ENCODE results near the gene PDE6G. TPM values are rescaled to one million over a fixed set of nuclear protein-coding genes. Genes with fewer than 3 reads are reported as not detected.

PDE6G gene
- total RNA-seq, 3 donors from 2014 or later: 0.35 TPM; not detected in 2

GRCh38 chr17:81608082-81608481 lies 48.3 kb downstream of the PDE6G start:
- Mint-ChIP-seq H3K36me3 (ENCODE audit: insufficient read depth) (peaks cover 34% of the 10 kb centered on the region), H3K4me1 (ENCODE audit: low read depth) (peaks cover 3% of the 10 kb centered on the region), H3K27me3 (ENCODE audit: low read depth) (no peaks in the 10 kb centered on the region), H3K4me3 (no peak overlapping the region), H3K9me3 (no peaks in the 10 kb centered on the region)
- ATAC-seq: peak in 1 of 2 donors; percentile 25
- no peak for DNase-seq

GRCh38 chr17:81607431-81607830 lies 48.9 kb downstream of the PDE6G start:
- Mint-ChIP-seq H3K4me1 (ENCODE audit: low read depth) (peaks cover 3% of the 10 kb centered on the region), H3K36me3 (ENCODE audit: insufficient read depth) (peaks cover 31% of the 10 kb centered on the region), H3K9me3 (no peaks in the 10 kb centered on the region), H3K4me3 (no peak overlapping the region), H3K27me3 (ENCODE audit: low read depth) (no peaks in the 10 kb centered on the region)
- DNase-seq: no peak
- ATAC-seq: no peak

DNA sequence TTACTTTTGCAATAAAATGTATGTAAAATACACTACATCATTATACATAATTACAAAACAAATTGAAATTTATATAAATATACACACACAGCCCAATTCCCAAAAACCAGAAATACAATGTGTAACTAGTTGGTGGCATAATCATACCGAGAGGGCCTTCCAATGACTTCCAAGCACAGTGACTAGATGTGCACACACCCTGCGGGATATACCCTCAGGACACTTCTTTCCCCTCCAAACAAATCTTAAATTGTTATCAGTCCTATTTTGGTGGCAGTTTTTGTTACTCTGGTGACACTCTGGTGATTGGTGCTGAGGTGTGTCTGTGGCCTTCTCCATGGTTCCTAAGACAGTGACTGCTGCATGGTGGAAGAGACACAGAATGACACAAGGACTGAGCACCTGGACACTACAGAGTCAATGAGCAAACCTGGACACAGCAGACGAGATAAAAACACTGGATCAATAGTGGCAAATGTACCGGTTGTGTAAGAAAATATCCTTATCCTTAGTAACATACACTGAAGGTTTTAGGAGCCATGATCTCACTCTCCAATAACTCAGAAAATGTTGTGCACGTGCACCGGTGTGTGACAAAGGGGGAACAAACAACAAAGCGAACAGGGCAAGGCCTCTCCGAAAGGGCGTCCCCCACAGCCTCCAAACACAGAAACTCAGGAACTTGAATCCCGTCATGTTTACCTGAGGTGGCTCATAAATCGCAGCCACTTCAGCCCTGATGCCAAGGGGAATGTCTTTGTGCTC lies 52.3 kb downstream of the PDE6G start:
- Mint-ChIP-seq H3K9me3 (no peaks in the 10 kb centered on the region), H3K4me1 (ENCODE audit: low read depth) (peaks cover 2% of the 10 kb centered on the region), H3K4me3 (no peak overlapping the region), H3K27me3 (ENCODE audit: low read depth) (no peaks in the 10 kb centered on the region), H3K36me3 (ENCODE audit: insufficient read depth) (peaks cover 46% of the 10 kb centered on the region)
- no peak for DNase-seq
- no peak for ATAC-seq

DNA sequence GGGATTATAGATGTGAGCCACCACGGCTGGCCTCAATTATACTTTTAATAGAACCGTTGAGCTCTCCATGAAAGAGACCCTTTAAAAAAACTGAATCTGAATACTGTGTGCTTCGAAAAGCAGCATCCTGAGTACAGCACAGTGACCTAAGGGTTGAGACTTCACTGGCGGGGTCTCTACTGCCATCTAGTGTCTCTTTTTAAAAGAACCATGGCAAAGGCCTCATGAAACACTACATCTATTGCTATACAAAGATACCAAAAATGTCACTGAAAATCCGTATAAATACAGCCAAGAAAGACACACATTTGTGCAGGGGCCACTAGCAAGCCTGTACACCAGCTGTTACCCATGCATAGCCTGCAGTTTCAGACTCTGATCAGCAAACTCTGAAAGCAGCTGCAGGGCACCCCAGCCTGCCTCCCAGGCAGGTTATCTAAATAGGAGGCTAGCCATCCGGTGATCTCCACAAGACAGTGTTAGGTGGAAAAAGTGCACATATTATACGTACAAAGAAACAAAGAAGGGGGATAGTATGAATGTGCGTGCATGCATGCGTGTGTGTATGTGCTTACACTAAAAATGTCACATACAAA lies 54.7 kb downstream of the PDE6G start:
- ATAC-seq (peak; percentile 91 to 94), DNase-seq (peak; percentile 20)
- Mint-ChIP-seq H3K9me3 (no peaks in the 10 kb centered on the region), H3K27me3 (ENCODE audit: low read depth) (no peaks in the 10 kb centered on the region), H3K4me3 (no peak overlapping the region), H3K4me1 (ENCODE audit: low read depth) (peaks cover 9% of the 10 kb centered on the region), H3K36me3 (ENCODE audit: insufficient read depth) (peaks cover 44% of the 10 kb centered on the region)

Other genes starting within 250 kb of the PDE6G start
- gene ACTG1, start 143.7 kb downstream of the PDE6G start, total RNA-seq: 1,000 to 10,000 TPM; 3,953 to 4,676 (median 4,016) TPM
- gene FSCN2, start 128.2 kb downstream of the PDE6G start, total RNA-seq: under 1 TPM in 2 of 3 donors, not detected in 1; 0.33 to 0.58 TPM
- gene FAAP100, start 104.2 kb downstream of the PDE6G start, total RNA-seq: 10 to 100 TPM; 59.3 to 63.3 (median 61.6) TPM
- gene NPLOC4, start 19.4 kb downstream of the PDE6G start, total RNA-seq: 100 to 1,000 TPM; 153 to 201 (median 167) TPM
- gene TSPAN10, start 19.3 kb downstream of the PDE6G start, total RNA-seq: under 1 TPM in 2 of 3 donors, not detected in 1; 0.11 to 0.18 TPM
- 10 to 100 TPM; 35.0 to 41.1 (median 35.3) TPM for gene OXLD1, start 10.1 kb upstream of the PDE6G start, total RNA-seq
- 10 to 100 TPM; 82.9 to 91.9 (median 84.9) TPM for gene CCDC137, start 10.2 kb upstream of the PDE6G start, total RNA-seq
- 10 to 100 TPM; 27.3 to 38.6 (median 27.9) TPM for gene ARL16, start 27.3 kb upstream of the PDE6G start, total RNA-seq
- gene HGS, start 27.5 kb upstream of the PDE6G start, total RNA-seq: 100 to 1,000 TPM; 146 to 162 (median 147) TPM
- 100 to 1,000 TPM; 294 to 372 (median 359) TPM for gene MRPL12, start 46.8 kb upstream of the PDE6G start, total RNA-seq
- 10 to 100 TPM; 29.9 to 47.8 (median 38.8) TPM for gene SLC25A10, start 55.7 kb upstream of the PDE6G start, total RNA-seq
- gene GCGR, start 147.6 kb upstream of the PDE6G start, total RNA-seq: not detected
- gene MCRIP1, start 176.7 kb upstream of the PDE6G start, total RNA-seq: 100 to 1,000 TPM; 100 to 112 (median 110) TPM
- not detected for gene PPP1R27, start 178.5 kb upstream of the PDE6G start, total RNA-seq
- gene P4HB, start 204.0 kb upstream of the PDE6G start, total RNA-seq: 100 to 1,000 TPM; 442 to 487 (median 478) TPM
- gene ARHGDIA, start 214.8 kb upstream of the PDE6G start, total RNA-seq: 100 to 1,000 TPM; 789 to 858 (median 821) TPM
- gene ALYREF, start 235.0 kb upstream of the PDE6G start, total RNA-seq: 100 to 1,000 TPM; 321 to 369 (median 324) TPM
- gene ANAPC11, start 235.2 kb upstream of the PDE6G start, total RNA-seq: 100 to 1,000 TPM; 128 to 157 (median 153) TPM
- under 1 TPM in 2 of 3 donors, not detected in 1; 0.14 to 0.24 TPM for gene NPB, start 245.7 kb upstream of the PDE6G start, total RNA-seq

Measured in activated T-cell treated with anti-CD3 and anti-CD28 coated beads, Interleukin-2, amount 50 U/mL, for 4 hours (primary cell).